BJ (cell line): Measurements from ENCODE around the gene NAV2. TPM values are rescaled to one million over a fixed set of nuclear protein-coding genes. Genes with fewer than 3 reads are reported as not detected.

Source experiments
- CTCF ChIA-PET: fragments of 350-600 bp; formaldehyde crosslinking; extraction: SDS; loops from one replicate; lab custom pipeline; 2021; ENCODE audit warnings: antibody characterized with exemption, inconsistent platforms; lab: Yijun Ruan, JAX
- POLR2A ChIA-PET: fragments of 300-600 bp; sonication (Branson Sonifier 250); formaldehyde crosslinking; extraction: SDS; loops from one replicate; lab custom pipeline; 2021; ENCODE audit warnings: antibody characterized with exemption; lab: Charles Lee
- DNase-seq: peaks from one replicate; pipeline ENCODE4 v3.0.0-alpha.2; 2011; ENCODE audit warnings: low read depth
- H3K27me3 ChIP-seq: 2 replicates; pipeline ENCODE4 v1.6.0; 2011; ENCODE audit warnings: low read length; ENCODE audit not compliant: control insufficient read depth, insufficient read depth
- H3K36me3 ChIP-seq: 2 replicates; pipeline ENCODE4 v1.5.1; 2011; ENCODE audit warnings: low read length; ENCODE audit not compliant: control insufficient read depth, insufficient read depth
- H3K4me3 ChIP-seq: 2 replicates; pipeline ENCODE4 v1.5.1; 2011; ENCODE audit warnings: low read depth, mild to moderate bottlenecking, control low read depth, low read length
- CTCF ChIP-seq: IDR thresholded peaks from 2 replicates; pipeline ENCODE4 v1.5.1; 2011; ENCODE audit warnings: low read depth, mild to moderate bottlenecking, control low read depth, inconsistent platforms, low read length, moderate library complexity; ENCODE audit not compliant: insufficient read depth
- polyA plus RNA-seq: library from polyadenylated mRNA; depleted of rRNA; stranded (reverse); fragments of >200 nt; gene quantifications from 2 replicates; pipeline ENCODE4 v1.2.3, GENCODE V29; 2011

NAV2 gene
- polyA plus RNA-seq, 1 experiment, result 6.1 TPM

GRCh38 chr11:20097319-20098221 lies 384.9 kb downstream of the NAV2 start:
- ChIA-PET POLR2A (no interaction called here), CTCF (interaction anchor here (0.5 to 4.8 kb wide), 12 partner anchors 9 to 164 kb away, joined by 3 to 52 read pairs (median 4); no protein-coding TSS in a partner anchor)
- H3K4me3 ChIP-seq, result no peak overlapping the region
- peaks cover 16% of the 10 kb centered on the region for H3K36me3 ChIP-seq
- no peak for TF ChIP-seq CTCF
- peak; percentile 93 for DNase-seq
- no peaks in the 10 kb centered on the region for H3K27me3 ChIP-seq

GRCh38 chr11:20099527-20099926 lies 386.9 kb downstream of the NAV2 start:
- H3K27me3 ChIP-seq, result no peaks in the 10 kb centered on the region
- ChIA-PET CTCF (interaction anchor here (0.9 to 4.8 kb wide), 4 partner anchors 11 to 195 kb away, joined by 3 to 52 read pairs (median 8); no protein-coding TSS in a partner anchor), POLR2A (no interaction called here)
- H3K4me3 ChIP-seq, result no peak overlapping the region
- peaks cover 33% of the 10 kb centered on the region for H3K36me3 ChIP-seq
- TF ChIP-seq CTCF, result no peak
- no peak for DNase-seq

GRCh38 chr11:20102397-20102796 lies 389.8 kb downstream of the NAV2 start:
- POLR2A ChIA-PET, result no interaction called here
- CTCF ChIA-PET, result interaction anchor here (1.4 kb wide), 1 partner anchor 10 kb away, joined by 8 read pairs; no protein-coding TSS in a partner anchor

GRCh38 chr11:20103281-20103680 lies 390.6 kb downstream of the NAV2 start:
- Histone ChIP-seq H3K36me3 (peaks cover 39% of the 10 kb centered on the region), H3K27me3 (no peaks in the 10 kb centered on the region), H3K4me3 (no peak overlapping the region)
- DNase-seq, result no peak
- ChIA-PET POLR2A (no interaction called here), CTCF (interaction anchor here (0.7 to 1.1 kb wide), 2 partner anchors 8 to 150 kb away, joined by 3 to 4 read pairs; no protein-coding TSS in a partner anchor)
- no peak for TF ChIP-seq CTCF

More at GRCh38 chr11:20102397-20102796, 389.8 kb downstream of the NAV2 start:
- Histone ChIP-seq H3K27me3 (no peaks in the 10 kb centered on the region), H3K4me3 (no peak overlapping the region), H3K36me3 (peaks cover 36% of the 10 kb centered on the region)
- DNase-seq, result no peak
- no peak for TF ChIP-seq CTCF

GRCh38 chr11:20105427-20105826 lies 392.8 kb downstream of the NAV2 start:
- POLR2A ChIA-PET, result no interaction called here
- Histone ChIP-seq H3K36me3 (peaks cover 40% of the 10 kb centered on the region), H3K27me3 (no peaks in the 10 kb centered on the region), H3K4me3 (no peak overlapping the region)
- DNase-seq, result no peak
- no peak for TF ChIP-seq CTCF
- CTCF ChIA-PET, result interaction anchor here (0.6 to 2.4 kb wide), 4 partner anchors 12 to 178 kb away, joined by 3 to 8 read pairs (median 3); no protein-coding TSS in a partner anchor
